AG09309 (cell line): ENCODE measurements around the gene SLC25A27.
"Not testable (repeated sequence)": the region's sequence is repeated elsewhere in the genome, so short reads cannot be mapped to it uniquely, and the experiment has no call there.

Experiments
- DNase-seq: peaks from one replicate; pipeline ENCODE4 v3.0.0-alpha.2; 2010; ENCODE audit warnings: low read depth
- H3K4me3 ChIP-seq: 2 replicates; pipeline ENCODE4 v1.5.1; 2011; ENCODE audit warnings: mild to moderate bottlenecking, low read depth, low read length, moderate library complexity; ENCODE audit not compliant: control insufficient read depth
- CTCF ChIP-seq: IDR thresholded peaks from 2 replicates; pipeline ENCODE4 v1.5.1; 2011; ENCODE audit warnings: mild to moderate bottlenecking, low read depth, low read length, inconsistent platforms; ENCODE audit not compliant: insufficient read depth, control insufficient read depth; ENCODE audit errors: missing control alignments

Gene SLC25A27

DNA sequence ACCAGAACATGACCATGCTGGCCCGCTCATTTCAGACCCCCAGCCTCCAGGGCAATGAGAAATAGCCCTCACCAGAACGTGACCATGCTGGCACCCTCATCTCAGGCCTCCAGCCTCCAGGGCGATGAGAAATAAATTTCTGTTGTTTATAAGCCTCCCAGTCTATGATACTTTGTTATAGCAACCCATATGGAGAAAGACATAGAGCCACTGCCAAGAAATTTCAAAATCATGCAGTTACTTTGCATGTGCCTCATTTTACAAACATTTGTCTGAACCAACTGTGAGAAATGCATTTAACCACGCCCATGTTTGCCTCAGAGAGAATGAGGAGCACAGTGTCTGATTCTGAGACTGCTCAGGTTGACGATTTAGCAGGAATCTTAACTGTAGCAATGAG lies 15.6 kb upstream of the SLC25A27 start:
- no peak for TF ChIP-seq CTCF

DNA sequence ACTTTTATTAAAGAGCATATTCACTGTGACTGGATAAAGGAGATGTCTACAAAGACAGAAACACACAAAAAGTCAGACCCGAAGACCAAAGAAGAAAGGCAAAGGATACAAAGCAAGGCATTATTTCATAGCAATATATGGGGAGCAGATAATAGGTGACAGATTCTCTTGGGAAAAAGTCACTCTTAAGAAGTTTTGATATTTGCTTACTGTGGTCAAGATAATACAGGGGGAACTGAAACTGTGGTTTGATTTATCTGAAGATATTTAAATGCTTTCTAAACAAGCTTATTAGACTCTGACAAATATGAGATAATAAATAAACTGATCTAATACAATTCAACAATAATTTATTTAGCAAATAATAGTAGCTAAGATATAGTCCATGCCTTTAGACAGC lies 14.8 kb upstream of the SLC25A27 start:
- no peak for TF ChIP-seq CTCF
- no peak for DNase-seq
- H3K4me3 ChIP-seq, result no peak overlapping the region

More for the DNA sequence above, 15.6 kb upstream of the SLC25A27 start:
- no peak overlapping the region for H3K4me3 ChIP-seq
- DNase-seq, result peak; percentile 69

DNA sequence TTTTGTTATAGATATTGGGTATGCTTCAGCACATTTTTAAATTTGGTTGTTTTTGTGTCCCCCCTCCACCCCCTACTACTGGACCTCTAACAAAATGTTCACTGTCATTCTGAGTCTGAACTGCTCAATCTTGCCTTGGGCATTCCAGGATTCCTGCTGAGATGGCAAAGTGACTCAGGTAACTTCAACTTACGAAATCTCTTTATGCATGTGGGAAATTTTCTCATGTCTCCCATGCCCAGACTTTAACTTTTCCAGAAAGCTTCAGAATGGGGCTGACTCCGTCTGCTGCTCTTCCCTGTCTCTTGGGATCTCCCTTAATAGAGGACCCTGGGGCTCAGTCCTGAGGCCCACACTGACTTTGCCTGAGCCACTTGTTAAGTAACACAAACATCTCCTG lies 14.1 kb upstream of the SLC25A27 start:
- TF ChIP-seq CTCF, result no peak
- no peak for DNase-seq
- H3K4me3 ChIP-seq, result no peak overlapping the region

- no peak overlapping the region for H3K4me3 ChIP-seq
- TF ChIP-seq CTCF, result no peak
- no peak for DNase-seq
Measured at GRCh38 chr6:46642928-46643751, 9.6 kb upstream of the SLC25A27 start.

DNA sequence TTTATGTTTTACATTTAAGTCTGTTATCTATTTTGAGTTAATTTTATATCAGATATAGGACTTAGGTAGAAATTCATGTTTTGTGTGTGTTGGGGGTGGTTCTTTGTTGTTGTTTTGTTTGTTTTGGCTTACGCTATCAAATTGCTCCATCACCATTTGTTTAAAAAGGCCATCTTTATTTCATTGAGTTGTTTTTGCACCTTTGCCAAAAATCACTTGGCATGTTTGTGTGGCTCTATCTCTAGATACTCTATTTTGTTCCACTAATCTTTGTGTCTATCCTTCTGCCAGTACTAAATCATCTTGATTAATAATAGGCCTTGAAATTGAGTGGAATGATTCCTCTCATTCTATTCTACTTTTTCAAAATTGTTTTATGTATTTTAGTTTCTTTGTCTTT lies 7.5 kb upstream of the SLC25A27 start:
- H3K4me3 ChIP-seq, result no peak overlapping the region
- no peak for TF ChIP-seq CTCF
- no peak for DNase-seq

DNA sequence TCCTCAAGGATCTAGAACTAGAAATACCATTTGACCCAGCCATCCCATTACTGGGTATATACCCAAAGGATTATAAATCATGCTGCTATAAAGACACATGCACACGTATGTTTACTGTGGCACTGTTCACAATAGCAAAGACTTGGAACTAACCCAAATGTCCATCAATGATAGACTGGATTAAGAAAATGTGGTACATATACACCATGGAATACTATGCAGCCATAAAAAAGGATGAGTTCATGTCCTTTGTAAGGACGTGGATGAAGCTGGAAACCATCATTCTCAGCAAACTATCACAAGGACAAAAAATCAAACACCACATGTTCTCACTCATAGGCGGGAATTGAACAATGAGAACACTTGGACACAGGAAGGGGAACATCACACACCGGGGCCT lies 4.7 kb upstream of the SLC25A27 start:
- DNase-seq, H3K4me3 ChIP-seq: not testable (repeated sequence)

GRCh38 chr6:46648869-46649492 lies 3.8 kb upstream of the SLC25A27 start:
- DNase-seq, result no peak
- no peak overlapping the region for H3K4me3 ChIP-seq
- no peak for TF ChIP-seq CTCF
